HL-60 (cell line): ENCODE results near the gene PCYT1B.
"Not testable (repeated sequence)": the region's sequence is repeated elsewhere in the genome, so short reads cannot be mapped to it uniquely, and the experiment has no call there.

ENCODE experiments used
- DNase-seq, 2 experiments: peaks; one replicate each; pipeline ENCODE4 v3.0.0-alpha.2; 2010 to 2020; ENCODE audit warnings: low read depth in 1 of 2, low spot score in 1 of 2
- H3K27ac ChIP-seq: fragments of 250-450 bp; sonication (Bioruptor Pico); replicated peaks from 2 replicates; pipeline ENCODE4 v1.5.1; 2020; ENCODE audit warnings: mild to moderate bottlenecking, moderate library complexity
- H3K27me3 ChIP-seq: fragments of 250-450 bp; sonication (Bioruptor Pico); 2 replicates; pipeline ENCODE4 v1.5.1; 2021; ENCODE audit warnings: mild to moderate bottlenecking, moderate library complexity; ENCODE audit not compliant: insufficient read depth, poor library complexity, severe bottlenecking
- H3K4me3 ChIP-seq: replicated peaks from 2 replicates; pipeline ENCODE4 v1.5.1; 2011; ENCODE audit warnings: mild to moderate bottlenecking, control low read depth, low read length; ENCODE audit not compliant: insufficient read depth
- GABPA ChIP-seq: IDR thresholded peaks from 2 replicates; pipeline ENCODE4 v1.6.1; 2012; ENCODE audit warnings: low read depth
- POLR2AphosphoS5 ChIP-seq: IDR thresholded peaks from 2 replicates; pipeline ENCODE4 v1.6.1; 2012; ENCODE audit warnings: low read depth
- SPI1 ChIP-seq: IDR thresholded peaks from 2 replicates; pipeline ENCODE4 v1.6.1; 2012; ENCODE audit warnings: low read depth, mild to moderate bottlenecking, borderline replicate concordance
- TF ChIP-seq, protein P1 (sequence below): IDR thresholded peaks from one replicate; pipeline ENCODE4 v1.5.1; 2011; ENCODE audit warnings: low read length, control low read depth, inconsistent platforms; ENCODE audit not compliant: insufficient read depth
- TF ChIP-seq, protein P2 (sequence below): IDR thresholded peaks from 2 replicates; pipeline ENCODE4 v1.6.1; 2012; ENCODE audit warnings: low read depth; ENCODE audit not compliant: insufficient replicate concordance

PCYT1B gene

DNA sequence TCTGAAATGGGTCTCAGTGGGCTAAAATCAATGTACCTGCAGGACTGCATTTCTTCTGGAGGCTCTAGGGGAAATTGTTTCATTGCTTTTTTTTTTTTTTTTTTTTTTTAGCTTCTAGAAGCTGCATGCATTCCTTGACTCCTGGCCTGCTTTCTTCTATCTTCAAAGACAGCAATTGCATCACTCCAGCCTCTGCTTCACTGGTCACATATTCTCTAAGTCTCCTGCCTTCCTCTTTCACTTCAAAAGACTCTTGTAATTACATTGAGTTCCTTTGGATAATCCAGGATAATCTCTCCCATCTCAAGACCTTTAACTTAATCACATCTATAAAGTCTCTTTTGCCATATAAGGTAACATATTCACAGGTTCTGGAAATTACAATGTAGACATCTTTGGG, 11.3 kb upstream of the PCYT1B start:
- H3K27me3 ChIP-seq = peaks cover 2% of the 10 kb centered on the region
- H3K27ac ChIP-seq = no peak overlapping the region
- DNase-seq = no peak
- TF ChIP-seq, protein P1, sequence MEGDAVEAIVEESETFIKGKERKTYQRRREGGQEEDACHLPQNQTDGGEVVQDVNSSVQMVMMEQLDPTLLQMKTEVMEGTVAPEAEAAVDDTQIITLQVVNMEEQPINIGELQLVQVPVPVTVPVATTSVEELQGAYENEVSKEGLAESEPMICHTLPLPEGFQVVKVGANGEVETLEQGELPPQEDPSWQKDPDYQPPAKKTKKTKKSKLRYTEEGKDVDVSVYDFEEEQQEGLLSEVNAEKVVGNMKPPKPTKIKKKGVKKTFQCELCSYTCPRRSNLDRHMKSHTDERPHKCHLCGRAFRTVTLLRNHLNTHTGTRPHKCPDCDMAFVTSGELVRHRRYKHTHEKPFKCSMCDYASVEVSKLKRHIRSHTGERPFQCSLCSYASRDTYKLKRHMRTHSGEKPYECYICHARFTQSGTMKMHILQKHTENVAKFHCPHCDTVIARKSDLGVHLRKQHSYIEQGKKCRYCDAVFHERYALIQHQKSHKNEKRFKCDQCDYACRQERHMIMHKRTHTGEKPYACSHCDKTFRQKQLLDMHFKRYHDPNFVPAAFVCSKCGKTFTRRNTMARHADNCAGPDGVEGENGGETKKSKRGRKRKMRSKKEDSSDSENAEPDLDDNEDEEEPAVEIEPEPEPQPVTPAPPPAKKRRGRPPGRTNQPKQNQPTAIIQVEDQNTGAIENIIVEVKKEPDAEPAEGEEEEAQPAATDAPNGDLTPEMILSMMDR = no peak
- TF ChIP-seq SPI1 = no peak
- TF ChIP-seq GABPA = no peak
- no peak for TF ChIP-seq POLR2AphosphoS5
- TF ChIP-seq, protein P2, sequence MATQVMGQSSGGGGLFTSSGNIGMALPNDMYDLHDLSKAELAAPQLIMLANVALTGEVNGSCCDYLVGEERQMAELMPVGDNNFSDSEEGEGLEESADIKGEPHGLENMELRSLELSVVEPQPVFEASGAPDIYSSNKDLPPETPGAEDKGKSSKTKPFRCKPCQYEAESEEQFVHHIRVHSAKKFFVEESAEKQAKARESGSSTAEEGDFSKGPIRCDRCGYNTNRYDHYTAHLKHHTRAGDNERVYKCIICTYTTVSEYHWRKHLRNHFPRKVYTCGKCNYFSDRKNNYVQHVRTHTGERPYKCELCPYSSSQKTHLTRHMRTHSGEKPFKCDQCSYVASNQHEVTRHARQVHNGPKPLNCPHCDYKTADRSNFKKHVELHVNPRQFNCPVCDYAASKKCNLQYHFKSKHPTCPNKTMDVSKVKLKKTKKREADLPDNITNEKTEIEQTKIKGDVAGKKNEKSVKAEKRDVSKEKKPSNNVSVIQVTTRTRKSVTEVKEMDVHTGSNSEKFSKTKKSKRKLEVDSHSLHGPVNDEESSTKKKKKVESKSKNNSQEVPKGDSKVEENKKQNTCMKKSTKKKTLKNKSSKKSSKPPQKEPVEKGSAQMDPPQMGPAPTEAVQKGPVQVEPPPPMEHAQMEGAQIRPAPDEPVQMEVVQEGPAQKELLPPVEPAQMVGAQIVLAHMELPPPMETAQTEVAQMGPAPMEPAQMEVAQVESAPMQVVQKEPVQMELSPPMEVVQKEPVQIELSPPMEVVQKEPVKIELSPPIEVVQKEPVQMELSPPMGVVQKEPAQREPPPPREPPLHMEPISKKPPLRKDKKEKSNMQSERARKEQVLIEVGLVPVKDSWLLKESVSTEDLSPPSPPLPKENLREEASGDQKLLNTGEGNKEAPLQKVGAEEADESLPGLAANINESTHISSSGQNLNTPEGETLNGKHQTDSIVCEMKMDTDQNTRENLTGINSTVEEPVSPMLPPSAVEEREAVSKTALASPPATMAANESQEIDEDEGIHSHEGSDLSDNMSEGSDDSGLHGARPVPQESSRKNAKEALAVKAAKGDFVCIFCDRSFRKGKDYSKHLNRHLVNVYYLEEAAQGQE = no peak
- H3K4me3 ChIP-seq = no peak overlapping the region

DNA sequence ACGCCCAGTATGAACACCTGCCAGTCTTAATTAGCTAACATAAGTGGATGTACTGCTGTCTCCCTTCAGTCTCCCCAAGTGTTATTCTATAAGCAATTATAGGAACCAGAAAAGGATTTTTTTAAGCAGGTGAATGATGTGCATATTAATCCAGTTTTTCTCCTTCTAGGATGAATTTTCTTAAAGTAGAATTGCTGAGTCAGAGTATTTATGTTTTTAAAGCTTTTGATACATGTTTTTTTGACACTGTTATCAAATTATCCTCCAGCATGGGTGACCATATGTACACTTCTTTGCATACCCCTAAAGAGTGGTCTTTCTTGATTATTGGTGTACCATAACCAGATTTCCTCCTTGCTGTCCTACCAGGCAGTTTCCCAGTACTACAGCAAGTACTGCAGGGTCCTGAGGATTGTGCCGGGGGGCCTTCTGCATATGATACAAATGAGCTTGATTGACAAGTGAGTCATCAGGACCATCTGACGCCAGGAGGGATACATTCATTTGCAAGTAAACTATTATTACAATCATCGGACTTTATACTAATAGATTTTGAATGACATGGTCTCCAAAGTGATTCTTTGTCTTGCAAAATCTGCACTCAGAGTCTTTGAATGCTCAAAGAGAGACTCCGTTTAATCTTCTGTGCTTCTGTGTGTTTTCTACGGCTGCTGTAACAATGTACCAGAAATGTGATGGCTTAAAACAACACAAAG, 10.7 kb upstream of the PCYT1B start:
- Histone ChIP-seq H3K27ac (no peak overlapping the region), H3K27me3 (peaks cover 2% of the 10 kb centered on the region), H3K4me3 (no peak overlapping the region)
- no peak for DNase-seq
- no peak for TF ChIP-seq GABPA
- TF ChIP-seq POLR2AphosphoS5 = no peak
- TF ChIP-seq, protein P2 = no peak
- no peak for TF ChIP-seq SPI1
- TF ChIP-seq, protein P1 = no peak

DNA sequence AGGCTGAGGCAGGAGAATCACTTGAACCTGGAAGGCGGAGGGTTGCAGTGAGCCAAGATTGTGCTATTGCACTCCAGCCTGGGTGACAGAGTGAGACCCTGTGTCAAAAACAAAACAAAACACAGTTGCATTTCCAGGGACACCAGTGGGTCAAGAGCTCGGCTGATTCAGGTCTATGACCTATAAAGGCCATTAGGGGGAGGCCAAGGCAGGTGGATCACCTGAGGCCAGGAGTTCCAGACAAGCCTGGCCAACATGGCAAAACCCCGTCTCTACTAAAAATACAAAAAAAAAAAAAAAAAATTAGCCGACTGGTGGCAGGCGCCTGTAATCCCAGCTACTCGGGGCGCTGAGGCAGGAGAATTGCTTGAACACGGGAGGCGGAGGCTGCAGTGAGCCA, 8.5 kb upstream of the PCYT1B start:
- DNase-seq, H3K27me3 ChIP-seq, H3K4me3 ChIP-seq, H3K27ac ChIP-seq: not testable (repeated sequence)

DNA sequence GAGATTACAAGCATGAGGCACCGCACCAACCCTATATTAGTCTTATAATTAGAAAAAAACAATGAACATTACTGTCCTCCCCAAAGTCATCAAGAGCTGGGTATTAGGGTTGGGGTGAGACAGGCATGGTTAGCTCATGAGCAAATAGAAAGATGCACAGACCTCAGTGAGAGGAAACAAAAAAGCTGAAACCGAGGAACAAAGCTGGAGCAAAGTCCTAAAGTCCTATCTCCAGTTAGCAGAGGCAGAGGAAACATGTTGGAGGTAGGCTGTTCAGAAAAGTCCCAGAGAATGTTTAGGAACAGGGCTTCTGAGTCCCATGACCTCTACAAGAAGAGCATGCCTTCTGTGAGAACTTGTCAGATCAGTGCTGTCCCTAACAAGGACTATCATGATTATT, 4.6 kb upstream of the PCYT1B start:
- DNase-seq = no peak
- Histone ChIP-seq H3K27ac (no peak overlapping the region), H3K27me3 (peaks cover 7% of the 10 kb centered on the region), H3K4me3 (no peak overlapping the region)
- no peak for TF ChIP-seq SPI1
- TF ChIP-seq, protein P1 = no peak
- TF ChIP-seq, protein P2 = no peak
- no peak for TF ChIP-seq POLR2AphosphoS5
- no peak for TF ChIP-seq GABPA
